C4-2B (cell line): ENCODE results near the gene DLG2.

Source experiments
- CTCF ChIP-seq: fragments of 450-650 bp; conservative IDR thresholded peaks from 2 replicates; pipeline ENCODE4 v1.5.1; 2017; ENCODE audit warnings: mild to moderate bottlenecking
- ZFX ChIP-seq: fragments of 450-650 bp; IDR thresholded peaks from 2 replicates; pipeline ENCODE4 v1.6.1; 2017

- TF ChIP-seq CTCF = no peak
- TF ChIP-seq ZFX = no peak
Observed at GRCh38 chr11:84837402-84838069, 789.6 kb downstream of the DLG2 start.
